Osteocyte (in vitro differentiated cells): ENCODE measurements around the gene HES7. TPM values are rescaled to one million over a fixed set of nuclear protein-coding genes. Genes with fewer than 3 reads are reported as not detected.
"Not testable (repeated sequence)": the region's sequence is repeated elsewhere in the genome, so short reads cannot be mapped to it uniquely, and the experiment has no call there.

Experiments
- DNase-seq: peaks from one replicate; pipeline ENCODE4 v3.0.0; 2021; ENCODE audit warnings: mixed read lengths; ENCODE audit not compliant: unreplicated experiment; ENCODE audit errors: extremely low spot score
- H3K27ac Mint-ChIP-seq: one replicate; pipeline ENCODE4 v1.8.0; 2021; ENCODE audit warnings: mild to moderate bottlenecking, mixed read lengths; ENCODE audit not compliant: unreplicated experiment
- H3K27me3 Mint-ChIP-seq: one replicate; pipeline ENCODE4 v1.8.0; 2021; ENCODE audit warnings: mixed read lengths; ENCODE audit not compliant: unreplicated experiment
- H3K36me3 Mint-ChIP-seq: one replicate; pipeline ENCODE4 v1.8.0; 2021; ENCODE audit warnings: mixed read lengths; ENCODE audit not compliant: unreplicated experiment
- H3K4me1 Mint-ChIP-seq: one replicate; pipeline ENCODE4 v1.8.0; 2021; ENCODE audit warnings: mixed read lengths; ENCODE audit not compliant: unreplicated experiment
- H3K4me3 Mint-ChIP-seq: one replicate; pipeline ENCODE4 v1.8.0; 2021; ENCODE audit warnings: mild to moderate bottlenecking, moderate library complexity, mixed read lengths; ENCODE audit not compliant: unreplicated experiment
- H3K9me3 Mint-ChIP-seq: one replicate; pipeline ENCODE4 v1.8.0; 2021; ENCODE audit warnings: mixed read lengths; ENCODE audit not compliant: unreplicated experiment
- CTCF ChIP-seq: fragments of 200-600 bp; sonication (generic); IDR thresholded peaks from 2 replicates; pipeline ENCODE4 v1.5.0; 2021; ENCODE audit warnings: antibody characterized with exemption, mild to moderate bottlenecking, moderate library complexity
- total RNA-seq: library from RNA; stranded (reverse); gene quantifications from 2 replicates; pipeline ENCODE4 v1.2.1, GENCODE V29; 2021

Gene HES7
- total RNA-seq, 1 donor from 2014 or later: 2.3 TPM

- DNase-seq: no peak
- no peak for TF ChIP-seq CTCF
- peaks cover 53% of the 10 kb centered on the region for H3K27me3 Mint-ChIP-seq
- no peaks in the 10 kb centered on the region for H3K36me3 Mint-ChIP-seq
- H3K27ac Mint-ChIP-seq: no peak overlapping the region
- peaks cover 11% of the 10 kb centered on the region for H3K4me1 Mint-ChIP-seq
- no peaks in the 10 kb centered on the region for H3K9me3 Mint-ChIP-seq
- H3K4me3 Mint-ChIP-seq: no peak overlapping the region
Measured at GRCh38 chr17:8082292-8082691, 41.6 kb downstream of the HES7 start.

- Mint-ChIP-seq H3K4me3 (no peak overlapping the region), H3K9me3 (no peaks in the 10 kb centered on the region), H3K4me1 (peaks cover 11% of the 10 kb centered on the region), H3K36me3 (no peaks in the 10 kb centered on the region), H3K27ac (no peak overlapping the region), H3K27me3 (peaks cover 53% of the 10 kb centered on the region)
- TF ChIP-seq CTCF: no peak
- no peak for DNase-seq
Measured at GRCh38 chr17:8081876-8082275, 42.0 kb downstream of the HES7 start.

GRCh38 chr17:8080799-8081219 is 43.1 kb downstream of the HES7 start:
- Mint-ChIP-seq H3K27me3 (peaks cover 56% of the 10 kb centered on the region), H3K36me3 (no peaks in the 10 kb centered on the region), H3K4me1 (peaks cover 11% of the 10 kb centered on the region), H3K9me3 (no peaks in the 10 kb centered on the region), H3K4me3 (no peak overlapping the region), H3K27ac (no peak overlapping the region)
- TF ChIP-seq CTCF: no peak
- no peak for DNase-seq

GRCh38 chr17:8080208-8080798 is 43.6 kb downstream of the HES7 start:
- H3K27ac Mint-ChIP-seq: no peak overlapping the region
- no peaks in the 10 kb centered on the region for H3K36me3 Mint-ChIP-seq
- H3K4me3 Mint-ChIP-seq: peak overlapping the region; percentile 73
- H3K27me3 Mint-ChIP-seq: peaks cover 57% of the 10 kb centered on the region
- H3K9me3 Mint-ChIP-seq: no peaks in the 10 kb centered on the region
- peaks cover 11% of the 10 kb centered on the region for H3K4me1 Mint-ChIP-seq
- no peak for TF ChIP-seq CTCF
- no peak for DNase-seq

- DNase-seq: peak; percentile 91
- Mint-ChIP-seq H3K4me3 (peak overlapping the region; percentile 73), H3K36me3 (no peaks in the 10 kb centered on the region), H3K4me1 (peaks cover 11% of the 10 kb centered on the region), H3K9me3 (no peaks in the 10 kb centered on the region), H3K27ac (no peak overlapping the region), H3K27me3 (peaks cover 60% of the 10 kb centered on the region)
- TF ChIP-seq CTCF: peak; percentile 97
Measured at GRCh38 chr17:8079291-8080207, 44.4 kb downstream of the HES7 start.

- H3K27ac Mint-ChIP-seq: not testable (repeated sequence)
Measured at GRCh38 chr17:8077939-8078338, 46.0 kb downstream of the HES7 start.

More at GRCh38 chr17:8077939-8078338, 46.0 kb downstream of the HES7 start:
- H3K27me3 Mint-ChIP-seq: peaks cover 65% of the 10 kb centered on the region
- not testable (repeated sequence) for H3K4me3 Mint-ChIP-seq, H3K9me3 Mint-ChIP-seq, H3K36me3 Mint-ChIP-seq, DNase-seq
- H3K4me1 Mint-ChIP-seq: peaks cover 19% of the 10 kb centered on the region
